CD4-positive, alpha-beta T cell treated with Interleukin-6 at 100 ng/mL for 8 hours (primary cell): Measurements from ENCODE around the gene PACS1.
"Not testable (repeated sequence)": the region's sequence is repeated elsewhere in the genome, so short reads cannot be mapped to it uniquely, and the experiment has no call there.

ENCODE experiments used
- DNase-seq: peaks from one replicate; pipeline ENCODE4 v3.0.0-alpha.2; 2020; ENCODE audit warnings: mixed read lengths, low spot score

Gene PACS1

DNA sequence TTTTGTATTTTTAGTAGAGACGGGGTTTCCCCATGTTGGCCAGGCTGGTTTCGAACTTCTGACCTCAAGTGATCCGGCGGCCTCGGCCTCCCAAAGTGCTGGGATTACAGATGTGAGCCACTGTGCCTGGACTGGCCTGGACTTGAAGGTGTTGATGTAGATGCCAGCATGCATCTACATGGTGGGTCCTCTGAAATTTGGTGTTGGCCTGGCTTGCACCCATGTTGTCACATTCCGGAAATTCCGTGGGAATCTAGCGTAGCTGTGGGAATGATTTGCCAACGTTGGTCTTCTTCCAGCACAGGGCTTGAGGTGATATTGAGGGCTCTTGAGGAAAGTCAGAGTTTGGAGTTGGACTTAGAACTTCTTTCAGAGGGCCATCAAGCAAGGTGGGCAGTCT is 6.5 kb downstream of the PACS1 start:
- no peak for DNase-seq

DNA sequence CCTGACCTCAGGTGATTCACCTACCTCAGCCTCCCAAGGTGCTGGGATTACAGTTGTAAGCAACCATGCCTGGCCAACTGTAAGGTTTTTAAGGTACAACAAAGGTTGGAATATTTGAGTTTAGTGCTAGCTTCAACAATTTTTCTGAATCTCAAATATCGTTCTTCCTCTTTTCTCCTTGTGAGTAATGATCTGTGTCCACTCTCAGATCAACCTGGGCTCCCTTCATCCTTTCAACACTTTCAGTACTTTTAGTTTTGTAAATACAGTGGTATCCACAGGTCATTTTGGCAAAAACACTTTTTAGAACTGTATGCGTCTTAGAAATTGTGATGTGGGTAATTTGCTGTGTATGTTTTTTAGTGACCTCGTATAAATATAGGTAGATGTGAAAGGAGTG is 7.9 kb downstream of the PACS1 start:
- no peak for DNase-seq

DNA sequence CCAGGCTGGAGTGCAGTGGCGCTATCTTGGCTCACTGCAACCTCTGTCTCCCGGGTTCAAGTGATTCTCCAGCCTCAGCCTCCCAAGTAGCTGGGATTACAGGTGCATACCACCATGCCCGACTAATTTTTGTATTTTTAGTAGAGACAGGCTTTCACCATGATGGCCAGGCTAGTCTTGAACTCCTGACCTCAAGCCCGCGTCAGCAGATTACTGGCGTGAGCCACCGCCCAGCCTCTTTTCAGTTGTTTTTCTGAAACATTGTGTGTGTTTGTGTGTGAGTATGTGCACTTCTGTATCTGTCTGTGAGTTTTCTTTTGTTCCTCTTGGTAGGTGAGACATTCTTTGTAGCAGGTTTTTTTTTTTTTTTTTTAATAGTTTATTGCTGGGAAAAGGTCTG is 8.9 kb downstream of the PACS1 start:
- not testable (repeated sequence) for DNase-seq

DNA sequence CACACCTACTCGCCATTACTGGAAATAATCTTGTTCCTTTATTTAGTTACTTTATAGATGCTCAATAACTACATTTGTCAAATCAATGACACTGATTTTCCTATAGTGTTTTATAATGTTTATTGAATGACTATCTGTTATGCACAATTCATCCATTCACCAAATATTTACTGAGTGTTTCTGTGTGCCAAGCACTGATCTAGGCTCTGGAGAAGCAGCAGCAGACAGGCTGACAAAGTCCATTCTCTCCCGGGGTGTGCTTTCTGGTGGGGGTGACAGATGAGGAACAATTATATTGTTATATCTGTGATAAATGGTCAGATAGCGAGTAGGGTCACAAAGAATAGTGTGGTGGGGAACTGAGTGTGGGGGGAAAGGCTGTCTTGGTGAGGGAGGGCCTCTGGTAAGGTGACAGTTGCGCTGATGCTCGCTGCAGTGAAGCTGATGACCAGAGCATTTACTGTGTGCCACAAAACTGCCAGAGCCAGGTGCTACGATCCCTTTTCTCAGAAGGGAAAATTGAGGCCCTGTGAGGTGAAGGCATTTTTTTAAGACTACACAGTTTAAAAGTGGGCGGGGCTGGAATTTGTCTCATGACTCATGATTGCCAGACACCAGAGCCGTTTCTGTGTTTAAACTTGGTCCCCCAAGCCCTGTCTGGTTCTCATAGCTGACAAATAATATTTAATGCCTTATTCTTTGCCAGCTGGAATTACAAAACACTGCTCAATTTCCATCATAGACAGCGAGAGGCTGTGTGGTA is 10.2 kb downstream of the PACS1 start:
- peak; percentile 76 for DNase-seq

DNA sequence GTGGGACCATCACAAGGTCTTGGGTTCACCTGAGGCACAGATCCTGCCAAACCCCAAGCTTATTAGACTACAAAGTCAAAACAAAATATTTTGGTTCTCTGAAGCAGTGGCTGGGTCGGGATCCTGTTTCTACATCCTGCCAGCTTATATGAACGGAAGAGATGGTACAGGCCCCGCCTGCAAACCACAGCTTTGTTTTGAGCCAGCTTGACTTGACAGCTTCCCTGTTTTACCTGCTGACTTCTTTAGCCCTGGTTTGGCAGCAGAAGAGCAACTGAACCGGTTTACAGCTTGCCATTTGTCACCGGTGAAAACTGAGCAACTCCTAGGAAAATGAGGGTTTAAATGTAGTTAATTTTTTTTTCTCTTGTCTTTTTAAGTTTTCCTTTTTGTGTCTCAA is 11.4 kb downstream of the PACS1 start:
- peak; percentile 88 for DNase-seq

- no peak for DNase-seq
Measured at GRCh38 chr11:66082946-66083698, 13.1 kb downstream of the PACS1 start.

GRCh38 chr11:66083767-66084166 is 13.7 kb downstream of the PACS1 start:
- DNase-seq, result no peak

DNA sequence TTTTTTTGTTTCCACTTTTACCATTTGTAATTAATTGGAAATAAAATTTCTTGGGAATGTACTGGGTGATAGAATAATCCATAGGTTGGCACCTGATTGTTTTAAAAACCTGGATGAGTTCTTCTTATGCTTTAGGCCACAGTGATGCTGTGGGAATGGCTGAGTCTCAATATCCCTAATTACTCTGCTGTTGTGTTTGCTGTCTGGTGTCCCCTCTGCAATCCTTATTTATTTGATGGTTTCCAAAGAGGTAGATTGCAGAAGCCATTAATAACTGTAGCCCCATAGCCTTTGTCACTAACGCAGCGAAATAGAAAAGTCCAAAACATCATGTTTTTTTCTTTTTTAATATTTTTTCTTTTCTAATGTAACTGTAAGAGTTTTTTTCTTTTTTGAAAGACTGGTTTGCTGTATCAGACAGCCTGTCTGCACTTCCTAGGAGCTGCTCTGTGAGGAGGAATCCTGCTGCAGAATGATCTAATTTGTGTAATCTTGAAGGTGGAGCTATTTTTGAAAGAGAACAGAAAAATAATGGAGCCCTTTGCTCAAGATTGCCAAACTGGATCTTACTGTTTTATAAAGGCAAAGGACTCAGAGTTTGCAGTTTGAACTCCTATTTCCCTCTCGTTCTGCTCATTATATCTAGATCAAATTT is 14.9 kb downstream of the PACS1 start:
- no peak for DNase-seq

DNA sequence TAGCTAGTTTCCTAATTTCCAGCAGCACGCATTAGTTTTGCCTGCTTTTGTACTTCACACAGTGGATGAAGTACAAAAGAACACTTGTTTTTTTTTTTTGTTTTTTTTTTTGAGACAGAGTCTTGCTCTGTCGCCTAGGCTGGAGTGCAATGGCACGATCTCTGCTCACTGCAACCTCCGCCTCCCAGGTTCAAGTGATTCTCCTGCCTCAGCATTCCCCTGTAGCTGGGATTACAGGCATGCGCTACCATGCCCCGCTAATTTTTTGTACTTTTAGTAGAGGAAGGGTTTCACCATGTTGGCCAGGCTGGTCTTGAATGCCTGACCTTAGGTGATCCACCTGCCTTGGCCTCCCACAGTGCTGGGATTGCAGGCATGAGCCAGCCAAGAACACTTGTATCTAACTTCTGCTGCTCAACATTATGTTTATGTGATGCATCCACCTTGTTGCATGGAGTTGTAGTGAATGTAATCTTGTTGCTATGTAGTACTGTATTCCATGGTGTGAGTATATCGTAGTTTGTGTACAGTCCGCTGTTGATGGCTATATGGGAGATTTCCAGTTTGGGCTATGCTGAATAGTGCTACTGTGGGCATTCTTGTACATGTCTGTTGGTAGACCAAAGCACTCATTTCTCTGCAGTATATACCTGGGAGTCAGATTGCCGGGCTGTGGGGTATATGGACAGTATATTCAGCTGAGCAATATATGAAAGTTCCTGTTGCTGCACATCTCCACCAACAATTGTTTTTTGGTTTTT is 17.3 kb downstream of the PACS1 start:
- no peak for DNase-seq

- DNase-seq, result no peak
Measured at GRCh38 chr11:66089067-66089466, 19.0 kb downstream of the PACS1 start.

GRCh38 chr11:66090288-66090687 is 20.2 kb downstream of the PACS1 start:
- DNase-seq, result no peak

DNA sequence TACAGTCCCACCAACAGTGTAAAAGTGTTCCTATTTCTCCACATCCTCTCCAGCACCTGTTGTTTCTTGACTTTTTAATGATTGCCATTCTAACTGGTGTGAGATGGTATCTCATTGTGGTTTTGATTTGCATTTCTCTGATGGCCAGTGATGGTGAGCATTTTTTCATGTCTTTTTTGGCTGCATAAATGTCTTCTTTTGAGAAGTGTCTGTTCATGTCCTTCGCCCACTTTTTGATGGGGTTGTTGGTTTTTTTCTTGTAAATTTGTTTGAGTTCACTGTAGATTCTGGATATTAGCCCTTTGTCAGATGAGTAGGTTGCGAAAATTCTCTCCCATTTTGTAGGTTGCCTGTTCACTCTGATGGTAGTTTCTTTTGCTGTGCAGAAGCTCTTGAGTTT is 22.1 kb downstream of the PACS1 start:
- not testable (repeated sequence) for DNase-seq

- not testable (repeated sequence) for DNase-seq
Measured at GRCh38 chr11:66099746-66100145, 29.7 kb downstream of the PACS1 start.

- DNase-seq, result peak; percentile 78
Measured at GRCh38 chr11:66100272-66101065, 30.4 kb downstream of the PACS1 start.

GRCh38 chr11:66101066-66101464 is 31.0 kb downstream of the PACS1 start:
- DNase-seq, result no peak

GRCh38 chr11:66104057-66104638 is 34.1 kb downstream of the PACS1 start:
- no peak for DNase-seq

DNA sequence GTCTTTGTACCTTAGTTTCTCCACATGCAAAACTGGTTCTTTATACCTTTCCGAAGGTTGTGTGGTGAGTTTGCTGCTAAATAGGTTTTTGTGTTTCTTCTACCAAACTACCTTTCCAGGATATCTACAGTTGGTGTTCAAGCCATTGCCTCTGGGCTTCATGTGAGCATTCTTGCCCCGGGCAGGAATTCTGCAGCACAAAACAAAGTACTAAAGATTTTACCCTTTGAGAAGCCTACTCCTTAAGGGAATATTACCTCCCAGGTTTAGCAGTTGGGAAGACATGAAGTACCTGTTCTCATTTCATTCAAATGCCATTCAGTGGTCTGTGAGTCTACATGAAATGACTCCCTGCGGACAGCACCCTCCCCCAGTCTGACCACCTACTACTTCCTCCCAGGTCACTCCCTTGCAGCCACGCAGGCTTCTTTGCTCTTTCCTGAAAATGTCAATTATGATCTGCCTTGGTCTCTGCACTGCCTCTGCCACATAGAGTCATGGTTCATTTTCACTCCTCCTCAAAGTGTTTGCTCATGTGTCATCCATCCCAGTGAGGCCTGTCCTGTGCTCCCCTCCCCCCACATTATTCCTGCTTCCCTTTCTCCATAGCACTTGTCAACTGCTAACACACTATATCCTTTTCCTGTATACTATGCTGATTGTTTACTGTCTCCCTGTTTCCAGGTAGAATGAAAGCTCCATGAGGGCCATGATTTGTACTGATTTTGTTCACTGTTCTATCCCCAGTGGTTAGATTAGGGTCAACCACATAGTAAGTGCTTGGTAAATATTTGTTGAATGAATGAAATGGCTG is 36.9 kb downstream of the PACS1 start:
- no peak for DNase-seq

DNA sequence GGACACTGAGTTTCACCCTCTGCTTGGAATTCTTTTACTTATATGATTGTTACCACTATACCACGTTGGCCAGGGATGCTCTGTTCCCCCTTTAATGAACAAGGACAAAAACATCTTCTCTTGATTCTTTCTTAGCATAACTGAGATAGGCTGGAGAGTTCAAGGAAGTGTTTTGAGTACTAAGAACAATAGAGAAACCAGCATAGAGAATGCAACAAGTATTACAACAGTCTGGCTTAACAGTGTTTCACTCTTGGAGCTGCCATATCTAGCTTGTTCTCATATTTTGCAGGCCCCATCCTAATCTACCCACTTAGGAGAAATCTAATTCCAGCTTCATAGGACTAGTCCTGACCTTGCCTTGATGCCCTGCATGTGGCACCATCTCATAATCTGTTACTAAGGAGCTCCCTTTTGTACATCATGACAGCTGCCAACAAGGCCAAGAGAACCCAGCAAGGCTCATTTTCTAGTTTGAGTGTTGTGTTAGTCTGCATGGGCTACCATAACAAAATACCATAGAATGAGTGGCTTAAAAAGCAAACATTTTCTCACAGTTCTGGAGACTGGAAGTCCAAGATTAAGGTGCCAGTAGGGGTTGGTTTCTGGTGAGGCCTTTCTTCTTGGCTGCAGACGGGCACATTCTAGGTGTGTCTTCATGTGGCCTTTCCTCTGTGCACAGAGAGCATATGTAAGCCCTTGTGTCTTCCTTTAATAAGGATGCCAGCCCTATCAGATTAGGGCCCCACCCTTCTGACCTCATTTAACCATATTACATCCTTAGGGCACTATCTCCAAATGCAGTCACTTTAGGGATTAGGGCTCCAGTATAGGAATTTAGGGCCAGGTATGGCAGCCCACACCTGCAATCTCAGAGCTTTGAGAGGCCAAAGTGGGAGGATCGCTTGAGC is 37.8 kb downstream of the PACS1 start:
- DNase-seq, result no peak

- no peak for DNase-seq
Measured at GRCh38 chr11:66109294-66109693, 39.2 kb downstream of the PACS1 start.
